Astrocyte (in vitro differentiated cells and primary cell): Measurements from ENCODE around the gene APBB1IP. TPM values are rescaled to one million over a fixed set of nuclear protein-coding genes. Genes with fewer than 3 reads are reported as not detected.

Experiments
- DNase-seq: peaks from one replicate; pipeline ENCODE4 v3.0.0-alpha.2; 2010; ENCODE audit warnings: low read depth
- FAIRE-seq: peaks from 2 replicates; lab custom pipeline; 2011; peaks lifted over from hg19 to GRCh38; lab: Jason Lieb, UNC
- H2AFZ ChIP-seq: 2 replicates; pipeline ENCODE4 v1.6.0; 2012; ENCODE audit warnings: low read depth, low read length, inconsistent platforms
- H3K27ac ChIP-seq: 2 replicates; pipeline ENCODE4 v1.5.1; 2011; ENCODE audit warnings: low read depth, low read length, inconsistent platforms
- H3K27me3 ChIP-seq: 2 replicates; pipeline ENCODE4 v1.6.0; 2011; ENCODE audit warnings: low read length, inconsistent platforms; ENCODE audit not compliant: insufficient read depth
- H3K36me3 ChIP-seq: 2 replicates; pipeline ENCODE4 v1.5.1; 2011; ENCODE audit warnings: low read length, inconsistent platforms; ENCODE audit not compliant: insufficient read depth
- H3K4me1 ChIP-seq: 2 replicates; pipeline ENCODE4 v1.5.1; 2011; ENCODE audit warnings: low read length, inconsistent platforms; ENCODE audit not compliant: insufficient read depth
- H3K4me2 ChIP-seq: 2 replicates; pipeline ENCODE4 v1.6.0; 2012; ENCODE audit warnings: low read length, inconsistent platforms
- H3K4me3 ChIP-seq: 2 replicates; pipeline ENCODE4 v1.5.1; 2011; ENCODE audit warnings: low read depth, mild to moderate bottlenecking, low read length, inconsistent platforms; ENCODE audit not compliant: insufficient read depth
- H3K79me2 ChIP-seq: 2 replicates; pipeline ENCODE4 v1.6.0; 2012; ENCODE audit warnings: mild to moderate bottlenecking, low read length, inconsistent platforms; ENCODE audit not compliant: insufficient read depth
- H3K9ac ChIP-seq: 2 replicates; pipeline ENCODE4 v1.6.0; 2012; ENCODE audit warnings: mild to moderate bottlenecking, low read length, inconsistent platforms
- H3K9me3 ChIP-seq: 2 replicates; pipeline ENCODE4 v1.5.1; 2012; ENCODE audit warnings: low read depth, mild to moderate bottlenecking, low read length, inconsistent platforms; ENCODE audit not compliant: insufficient read depth
- H4K20me1 ChIP-seq: 2 replicates; pipeline ENCODE4 v1.6.0; 2012; ENCODE audit warnings: low read length, inconsistent platforms; ENCODE audit not compliant: insufficient read depth
- H3K27ac Mint-ChIP-seq: one replicate; pipeline ENCODE4 v1.8.0; 2021; ENCODE audit warnings: mild to moderate bottlenecking, mixed read lengths; ENCODE audit not compliant: unreplicated experiment
- H3K27me3 Mint-ChIP-seq: one replicate; pipeline ENCODE4 v1.8.0; 2021; ENCODE audit warnings: low read depth, mixed read lengths; ENCODE audit not compliant: unreplicated experiment
- H3K36me3 Mint-ChIP-seq: one replicate; pipeline ENCODE4 v1.8.0; 2021; ENCODE audit warnings: low read depth, mixed read lengths; ENCODE audit not compliant: unreplicated experiment
- H3K4me1 Mint-ChIP-seq: one replicate; pipeline ENCODE4 v1.8.0; 2021; ENCODE audit warnings: low read depth, mixed read lengths; ENCODE audit not compliant: unreplicated experiment
- H3K4me3 Mint-ChIP-seq: one replicate; pipeline ENCODE4 v1.8.0; 2021; ENCODE audit warnings: mild to moderate bottlenecking, moderate library complexity, mixed read lengths; ENCODE audit not compliant: unreplicated experiment
- H3K9me3 Mint-ChIP-seq: one replicate; pipeline ENCODE4 v1.8.0; 2021; ENCODE audit warnings: mild to moderate bottlenecking, mixed read lengths; ENCODE audit not compliant: unreplicated experiment
- CTCF ChIP-seq: IDR thresholded peaks from 2 replicates; pipeline ENCODE4 v1.5.1; 2011; ENCODE audit warnings: low read depth, mild to moderate bottlenecking, inconsistent platforms, low read length, moderate library complexity; ENCODE audit not compliant: insufficient read depth
- EZH2 ChIP-seq: IDR thresholded peaks from 2 replicates; pipeline ENCODE4 v1.6.1; 2012; ENCODE audit warnings: mild to moderate bottlenecking, low read length, inconsistent platforms; ENCODE audit not compliant: insufficient read depth
- total RNA-seq: library from RNA; stranded (reverse); gene quantifications from 2 replicates; pipeline ENCODE4 v1.2.1, GENCODE V29; 2021

The APBB1IP gene
- total RNA-seq, 1 donor from 2014 or later: 0.23 TPM

- peaks cover 4% of the 10 kb centered on the region for H3K9me3 Mint-ChIP-seq
- no peaks in the 10 kb centered on the region for H3K79me2 ChIP-seq
- peaks cover 10% of the 10 kb centered on the region for H3K27me3 Mint-ChIP-seq
- H3K4me1 Mint-ChIP-seq: no peaks in the 10 kb centered on the region
- H3K36me3 ChIP-seq: no peaks in the 10 kb centered on the region
- no peak overlapping the region for H3K4me3 Mint-ChIP-seq
- no peak overlapping the region for H3K27ac ChIP-seq
- no peaks in the 10 kb centered on the region for H3K27me3 ChIP-seq
- H3K4me3 ChIP-seq: no peak overlapping the region
- H4K20me1 ChIP-seq: no peaks in the 10 kb centered on the region
- no peak overlapping the region for H3K27ac Mint-ChIP-seq
- TF ChIP-seq EZH2: no peak
- no peak for TF ChIP-seq CTCF
- DNase-seq: no peak
- no peaks in the 10 kb centered on the region for H3K36me3 Mint-ChIP-seq
- no peak overlapping the region for H2AFZ ChIP-seq
- no peaks in the 10 kb centered on the region for H3K4me1 ChIP-seq
- H3K4me2 ChIP-seq: no peak overlapping the region
- FAIRE-seq: no peak
- no peak overlapping the region for H3K9ac ChIP-seq
- no peaks in the 10 kb centered on the region for H3K9me3 ChIP-seq
These were observed 24.8 kb upstream of the APBB1IP start for GRCh38 chr10:26413375-26413774.

- Mint-ChIP-seq H3K27ac (no peak overlapping the region), H3K27me3 (peaks cover 10% of the 10 kb centered on the region), H3K36me3 (no peaks in the 10 kb centered on the region), H3K9me3 (peaks cover 4% of the 10 kb centered on the region), H3K4me1 (no peaks in the 10 kb centered on the region), H3K4me3 (no peak overlapping the region)
- H3K4me1 ChIP-seq: no peaks in the 10 kb centered on the region
- H3K9me3 ChIP-seq: no peaks in the 10 kb centered on the region
- no peak overlapping the region for H2AFZ ChIP-seq
- H3K27ac ChIP-seq: no peak overlapping the region
- DNase-seq (no peak), FAIRE-seq (no peak)
- H3K27me3 ChIP-seq: no peaks in the 10 kb centered on the region
- no peak overlapping the region for H3K4me3 ChIP-seq
- H3K9ac ChIP-seq: no peak overlapping the region
- no peak for TF ChIP-seq EZH2
- no peak for TF ChIP-seq CTCF
- H3K36me3 ChIP-seq: no peaks in the 10 kb centered on the region
- H4K20me1 ChIP-seq: no peaks in the 10 kb centered on the region
- no peak overlapping the region for H3K4me2 ChIP-seq
- no peaks in the 10 kb centered on the region for H3K79me2 ChIP-seq
These were observed 21.0 kb upstream of the APBB1IP start for GRCh38 chr10:26417136-26417535.

- H4K20me1 ChIP-seq: no peaks in the 10 kb centered on the region
- H3K36me3 ChIP-seq: no peaks in the 10 kb centered on the region
- no peak for TF ChIP-seq EZH2
- no peak for TF ChIP-seq CTCF
- no peak overlapping the region for H3K27ac Mint-ChIP-seq
- no peaks in the 10 kb centered on the region for H3K9me3 Mint-ChIP-seq
- H3K27me3 Mint-ChIP-seq: no peaks in the 10 kb centered on the region
- H3K9ac ChIP-seq: no peak overlapping the region
- H3K4me2 ChIP-seq: no peak overlapping the region
- no peak overlapping the region for H3K4me3 ChIP-seq
- no peaks in the 10 kb centered on the region for H3K4me1 Mint-ChIP-seq
- H3K27me3 ChIP-seq: no peaks in the 10 kb centered on the region
- H3K4me3 Mint-ChIP-seq: no peak overlapping the region
- FAIRE-seq (no peak), DNase-seq (no peak)
- no peak overlapping the region for H3K27ac ChIP-seq
- H2AFZ ChIP-seq: no peak overlapping the region
- H3K4me1 ChIP-seq: no peaks in the 10 kb centered on the region
- H3K9me3 ChIP-seq: no peaks in the 10 kb centered on the region
- no peaks in the 10 kb centered on the region for H3K36me3 Mint-ChIP-seq
- no peaks in the 10 kb centered on the region for H3K79me2 ChIP-seq
These were observed 15.2 kb upstream of the APBB1IP start for GRCh38 chr10:26422977-26423376.
